Sigmoid colon (tissue), 4 donors: Measurements from ENCODE around the gene MAGEA12.

Experiments
- EP300 ChIP-seq, 4 donors: sonication (generic); formaldehyde crosslinking; IDR thresholded peaks; one replicate each; pipeline ENCODE4 v1.6.1; 2017; ENCODE audit warnings: antibody characterized with exemption in 4 of 4
- POLR2A ChIP-seq, 2 donors: fragments of 450-650 bp; IDR thresholded peaks; one replicate each; pipeline ENCODE4 v1.6.1; 2016; ENCODE audit warnings: antibody characterized with exemption in 2 of 2, mild to moderate bottlenecking in 2 of 2, moderate library complexity in 2 of 2
- POLR2AphosphoS5 ChIP-seq, 4 donors: sonication (generic); formaldehyde crosslinking; IDR thresholded peaks; one replicate each; pipeline ENCODE4 v1.6.1; 2017; ENCODE audit warnings: antibody characterized with exemption in 4 of 4
- TF ChIP-seq, protein P1 (sequence below), 4 experiments: fragments of 450-650 bp in 3 of 4; fragments of 200-600 bp in 1 of 4; IDR thresholded peaks; one replicate each; pipeline ENCODE4 v1.5.1; 2016 to 2019; ENCODE audit warnings: antibody characterized with exemption in 4 of 4, mild to moderate bottlenecking in 3 of 4, moderate library complexity in 2 of 4

DNA sequence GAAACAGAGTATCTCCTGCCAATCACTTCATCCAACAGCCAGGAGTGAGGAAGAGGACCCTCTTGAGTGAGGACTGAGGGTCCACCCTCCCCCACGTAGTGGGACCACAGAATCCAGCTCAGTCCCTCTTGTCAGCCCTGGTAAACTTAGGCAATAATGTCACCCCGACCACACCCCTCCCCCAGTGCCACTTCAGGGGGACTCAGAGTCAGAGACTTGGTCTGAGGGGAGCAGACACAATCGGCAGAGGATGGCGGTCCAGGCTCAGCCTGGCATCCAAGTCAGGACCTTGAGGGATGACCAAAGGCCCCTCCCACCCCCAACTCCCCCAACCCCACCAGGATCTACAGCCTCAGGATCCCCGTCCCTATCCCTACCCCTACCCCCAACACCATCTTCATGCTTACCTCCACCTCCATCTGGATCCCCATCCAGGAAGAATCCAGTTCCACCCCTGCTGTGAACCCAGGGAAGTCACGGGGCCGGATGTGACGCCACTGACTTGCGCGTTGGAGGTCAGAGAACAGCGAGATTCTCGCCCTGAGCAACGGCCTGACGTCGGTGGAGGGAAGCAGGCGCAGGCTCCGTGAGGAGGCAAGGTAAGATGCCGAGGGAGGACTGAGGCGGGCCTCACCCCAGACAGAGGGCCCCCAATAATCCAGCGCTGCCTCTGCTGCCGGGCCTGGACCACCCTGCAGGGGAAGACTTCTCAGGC, at the start of gene MAGEA12, which contains the start of gene CSAG1:
- TF ChIP-seq, protein P1, sequence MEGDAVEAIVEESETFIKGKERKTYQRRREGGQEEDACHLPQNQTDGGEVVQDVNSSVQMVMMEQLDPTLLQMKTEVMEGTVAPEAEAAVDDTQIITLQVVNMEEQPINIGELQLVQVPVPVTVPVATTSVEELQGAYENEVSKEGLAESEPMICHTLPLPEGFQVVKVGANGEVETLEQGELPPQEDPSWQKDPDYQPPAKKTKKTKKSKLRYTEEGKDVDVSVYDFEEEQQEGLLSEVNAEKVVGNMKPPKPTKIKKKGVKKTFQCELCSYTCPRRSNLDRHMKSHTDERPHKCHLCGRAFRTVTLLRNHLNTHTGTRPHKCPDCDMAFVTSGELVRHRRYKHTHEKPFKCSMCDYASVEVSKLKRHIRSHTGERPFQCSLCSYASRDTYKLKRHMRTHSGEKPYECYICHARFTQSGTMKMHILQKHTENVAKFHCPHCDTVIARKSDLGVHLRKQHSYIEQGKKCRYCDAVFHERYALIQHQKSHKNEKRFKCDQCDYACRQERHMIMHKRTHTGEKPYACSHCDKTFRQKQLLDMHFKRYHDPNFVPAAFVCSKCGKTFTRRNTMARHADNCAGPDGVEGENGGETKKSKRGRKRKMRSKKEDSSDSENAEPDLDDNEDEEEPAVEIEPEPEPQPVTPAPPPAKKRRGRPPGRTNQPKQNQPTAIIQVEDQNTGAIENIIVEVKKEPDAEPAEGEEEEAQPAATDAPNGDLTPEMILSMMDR (IDR thresholded peaks at IDR 0.05), result no peak
- TF ChIP-seq POLR2A (IDR thresholded peaks at IDR 0.05) (no peak), POLR2AphosphoS5 (IDR thresholded peaks at IDR 0.05) (no peak), EP300 (IDR thresholded peaks at IDR 0.05) (no peak)
